A549 (cell line): ENCODE results near the gene CACNA1H. TPM values are rescaled to one million over a fixed set of nuclear protein-coding genes. Genes with fewer than 3 reads are reported as not detected.

Source experiments
- ATAC-seq, 2 experiments: fragments of 200-7000 bp in 1 of 2; fragments of >200 bp in 1 of 2; cut with Nextera tagmentation in 1 of 2; cut with Tn5 transposase in 1 of 2; 3 replicates each; pipeline versions ENCODE4 v1.8.0 to v1.9.1; 2018 to 2020; ENCODE audit warnings: mild to moderate bottlenecking in 1 of 2, moderate library complexity in 1 of 2
- CTCF ChIA-PET: fragments of 300-600 bp; sonication (Branson Sonifier 250); formaldehyde crosslinking; extraction: SDS; loops from one replicate; lab custom pipeline; 2021; ENCODE audit warnings: antibody characterized with exemption, inconsistent platforms; lab: Yijun Ruan, JAX
- POLR2A ChIA-PET: fragments of 350-600 bp; formaldehyde crosslinking; extraction: SDS; loops from one replicate; lab custom pipeline; 2021; ENCODE audit warnings: antibody characterized with exemption, inconsistent platforms; lab: Yijun Ruan, JAX
- DNase-seq, 2 experiments: peaks; one replicate each; pipeline versions ENCODE4 v3.0.0 to v3.0.0-alpha.2; 2011 to 2016; ENCODE audit warnings: low read depth in 1 of 2, low spot score in 1 of 2
- FAIRE-seq: peaks from 2 replicates; lab custom pipeline; 2011; peaks lifted over from hg19 to GRCh38; lab: Jason Lieb, UNC
- H3K27ac ChIP-seq, 2 experiments: fragments of >200 bp; sonication (Bioruptor Twin); formaldehyde crosslinking; 3 replicates each; pipeline ENCODE4 v1.5.1; 2016 to 2017
- H3K4me1 ChIP-seq: fragments of >200 bp; sonication (Bioruptor Twin); formaldehyde crosslinking; 3 replicates; pipeline ENCODE4 v1.6.1; 2016
- H3K4me2 ChIP-seq: fragments of >200 bp; sonication (Bioruptor Twin); formaldehyde crosslinking; 3 replicates; pipeline ENCODE4 v1.6.1; 2016
- H3K4me3 ChIP-seq: fragments of >200 bp; sonication (Bioruptor Twin); formaldehyde crosslinking; 3 replicates; pipeline ENCODE4 v1.5.1; 2016
- H3K9me3 ChIP-seq: fragments of >200 bp; sonication (Bioruptor Twin); formaldehyde crosslinking; 3 replicates; pipeline ENCODE4 v1.6.1; 2016
- CBX2 ChIP-seq: fragments of 200-600 bp; sonication (generic); IDR thresholded peaks from 2 replicates; pipeline ENCODE4 v1.6.1; 2016; ENCODE audit warnings: low read depth, mild to moderate bottlenecking, borderline replicate concordance
- CEBPB ChIP-seq, 2 experiments: fragments of >200 bp in 1 of 2; sonication (Bioruptor Twin) in 1 of 2; formaldehyde crosslinking in 1 of 2; IDR thresholded peaks; 2 replicates each; pipeline ENCODE4 v1.6.1; 2012 to 2016
- CHD4 ChIP-seq: fragments of 200-600 bp; sonication (generic); IDR thresholded peaks from 2 replicates; pipeline ENCODE4 v1.6.1; 2016; ENCODE audit warnings: antibody characterized with exemption, mild to moderate bottlenecking, borderline replicate concordance
- EHF ChIP-seq: fragments of 250-450 bp; sonication (Bioruptor Pico); IDR thresholded peaks from 2 replicates; pipeline ENCODE4 v1.5.0; 2020; ENCODE audit warnings: mild to moderate bottlenecking
- FOXS1 ChIP-seq: fragments of 250-450 bp; sonication (Bioruptor Pico); IDR thresholded peaks from 2 replicates; pipeline ENCODE4 v1.5.0; 2020; ENCODE audit warnings: mild to moderate bottlenecking, moderate library complexity
- HDAC2 ChIP-seq: fragments of 200-600 bp; sonication (generic); IDR thresholded peaks from 2 replicates; pipeline ENCODE4 v1.6.1; 2016
- HEYL ChIP-seq: fragments of 250-450 bp; sonication (Bioruptor Pico); IDR thresholded peaks from 2 replicates; pipeline ENCODE4 v1.8.0; 2021; ENCODE audit warnings: mild to moderate bottlenecking, moderate library complexity
- HOXB13 ChIP-seq: fragments of 250-450 bp; sonication (Bioruptor Pico); IDR thresholded peaks from 2 replicates; pipeline ENCODE4 v1.5.0; 2020; ENCODE audit warnings: low read depth, mild to moderate bottlenecking, moderate library complexity
- MAFK ChIP-seq: fragments of 450-650 bp; IDR thresholded peaks from 2 replicates; pipeline ENCODE4 v1.6.1; 2014; ENCODE audit not compliant: partially characterized antibody
- MAZ ChIP-seq: fragments of 150-350 bp; IDR thresholded peaks from 2 replicates; pipeline ENCODE4 v1.6.1; 2014; ENCODE audit warnings: antibody characterized with exemption, low read depth, low read length, borderline replicate concordance
- NFE2L2 ChIP-seq: fragments of 150-350 bp; conservative IDR thresholded peaks from 2 replicates; pipeline ENCODE4 v1.6.1; 2014; ENCODE audit warnings: low read length
- NPAS2 ChIP-seq: fragments of 250-450 bp; sonication (Bioruptor Pico); IDR thresholded peaks from 2 replicates; pipeline ENCODE4 v1.8.0; 2022; ENCODE audit warnings: mild to moderate bottlenecking, moderate library complexity, borderline replicate concordance
- PHF8 ChIP-seq: fragments of 200-600 bp; sonication (generic); IDR thresholded peaks from 2 replicates; pipeline ENCODE4 v1.6.1; 2016; ENCODE audit warnings: low read depth, mild to moderate bottlenecking, antibody characterized with exemption, moderate library complexity, borderline replicate concordance
- RFX5 ChIP-seq: fragments of 450-650 bp; IDR thresholded peaks from 2 replicates; pipeline ENCODE4 v1.7.1; 2014; ENCODE audit warnings: antibody characterized with exemption, mild to moderate bottlenecking, moderate library complexity
- SMC3 ChIP-seq: fragments of >200 bp; sonication (Bioruptor Twin); formaldehyde crosslinking; IDR thresholded peaks from 3 replicates; pipeline ENCODE4 v1.6.1; 2018; ENCODE audit warnings: inconsistent platforms
- TFCP2L1 ChIP-seq: fragments of 250-450 bp; sonication (Bioruptor Pico); IDR thresholded peaks from 2 replicates; pipeline ENCODE4 v1.5.0; 2021; ENCODE audit warnings: mild to moderate bottlenecking
- ZC3H11A ChIP-seq: fragments of 450-650 bp; IDR thresholded peaks from 2 replicates; pipeline ENCODE4 v1.6.1; 2014; ENCODE audit warnings: antibody characterized with exemption, mild to moderate bottlenecking
- ZSCAN20 ChIP-seq: fragments of 250-450 bp; sonication (Bioruptor Pico); IDR thresholded peaks from 2 replicates; pipeline ENCODE4 v1.8.0; 2022; ENCODE audit warnings: mild to moderate bottlenecking, moderate library complexity
- WGBS: methylation state at CpG from one replicate; pipeline ENCODE4 v1.1.6; 2017; ENCODE audit errors: missing lambda C conversion rate; 5-methylcytosine and 5-hydroxymethylcytosine counted together
- polyA plus RNA-seq, 4 experiments: library from polyadenylated mRNA; depleted of rRNA in 3 of 4; stranded (reverse); fragments of >200 nt; fragmentation: RNase III in 1 of 4; extraction: RNeasy Plus Mini Kit Qiagen cat#74134 plus additional on column Dnase treatment in 1 of 4; gene quantifications; 2 replicates in 3 of 4; 3 replicates in 1 of 4; pipeline ENCODE4 v1.2.3, GENCODE V29; 2011 to 2017
- TF ChIP-seq, protein P1 (sequence below): fragments of >200 bp; sonication (Bioruptor Twin); formaldehyde crosslinking; IDR thresholded peaks from 3 replicates; pipeline ENCODE4 v1.5.1; 2016
- TF ChIP-seq, protein P2 (sequence below): fragments of 450-650 bp; IDR thresholded peaks from 2 replicates; pipeline ENCODE4 v1.6.1; 2014; ENCODE audit warnings: antibody characterized with exemption
- TF ChIP-seq, protein P3 (sequence below): fragments of 250-450 bp; sonication (Bioruptor Pico); IDR thresholded peaks from 2 replicates; pipeline ENCODE4 v1.5.0; 2021; ENCODE audit warnings: mild to moderate bottlenecking, moderate library complexity, borderline replicate concordance
- TF ChIP-seq, protein P4 (sequence below): fragments of >200 bp; sonication (Bioruptor Twin); formaldehyde crosslinking; IDR thresholded peaks from 3 replicates; pipeline ENCODE4 v1.6.1; 2016

CACNA1H gene
- polyA plus RNA-seq, 2 of the 4 experiments (the other 2 are of a cell fraction): 7.2 to 15.8 TPM

DNA sequence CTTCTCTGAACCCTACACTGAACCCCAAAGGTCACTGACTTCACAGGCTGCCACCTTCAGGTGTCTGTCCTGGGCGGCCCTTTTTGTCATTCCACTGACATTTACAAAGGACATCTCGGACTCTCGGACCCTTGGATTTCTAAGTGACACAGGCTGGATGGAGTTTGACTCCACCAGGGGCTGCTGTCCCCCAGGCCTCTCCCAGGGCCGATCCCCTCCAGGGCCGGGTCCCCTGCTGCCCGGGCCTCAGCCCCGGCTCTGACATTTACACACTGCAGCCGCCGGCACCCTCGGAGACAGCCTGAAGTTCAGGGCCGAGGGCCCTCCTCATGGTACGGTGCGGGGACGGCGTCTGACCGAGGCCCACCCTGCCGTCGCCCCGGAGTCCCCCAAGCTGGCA lies 24.1 kb downstream of the CACNA1H start:
- ATAC-seq: no peak
- WGBS: 90% methylated on average over 3 of the region's 19 CpGs
- Histone ChIP-seq H3K4me3 (no peak overlapping the region), H3K4me2 (no peak overlapping the region), H3K27ac (peak overlapping the region in 1 of 2 experiments; percentile 92; a peak in 1 of 6 replicates), H3K4me1 (peaks cover 58% of the 10 kb centered on the region), H3K9me3 (no peaks in the 10 kb centered on the region)
- no peak for TF ChIP-seq CBX2
- TF ChIP-seq, protein P1, sequence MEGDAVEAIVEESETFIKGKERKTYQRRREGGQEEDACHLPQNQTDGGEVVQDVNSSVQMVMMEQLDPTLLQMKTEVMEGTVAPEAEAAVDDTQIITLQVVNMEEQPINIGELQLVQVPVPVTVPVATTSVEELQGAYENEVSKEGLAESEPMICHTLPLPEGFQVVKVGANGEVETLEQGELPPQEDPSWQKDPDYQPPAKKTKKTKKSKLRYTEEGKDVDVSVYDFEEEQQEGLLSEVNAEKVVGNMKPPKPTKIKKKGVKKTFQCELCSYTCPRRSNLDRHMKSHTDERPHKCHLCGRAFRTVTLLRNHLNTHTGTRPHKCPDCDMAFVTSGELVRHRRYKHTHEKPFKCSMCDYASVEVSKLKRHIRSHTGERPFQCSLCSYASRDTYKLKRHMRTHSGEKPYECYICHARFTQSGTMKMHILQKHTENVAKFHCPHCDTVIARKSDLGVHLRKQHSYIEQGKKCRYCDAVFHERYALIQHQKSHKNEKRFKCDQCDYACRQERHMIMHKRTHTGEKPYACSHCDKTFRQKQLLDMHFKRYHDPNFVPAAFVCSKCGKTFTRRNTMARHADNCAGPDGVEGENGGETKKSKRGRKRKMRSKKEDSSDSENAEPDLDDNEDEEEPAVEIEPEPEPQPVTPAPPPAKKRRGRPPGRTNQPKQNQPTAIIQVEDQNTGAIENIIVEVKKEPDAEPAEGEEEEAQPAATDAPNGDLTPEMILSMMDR: no peak
- no peak for TF ChIP-seq HOXB13 (CRISPR knock-in tag)
- no peak for TF ChIP-seq RFX5
- TF ChIP-seq, protein P2, sequence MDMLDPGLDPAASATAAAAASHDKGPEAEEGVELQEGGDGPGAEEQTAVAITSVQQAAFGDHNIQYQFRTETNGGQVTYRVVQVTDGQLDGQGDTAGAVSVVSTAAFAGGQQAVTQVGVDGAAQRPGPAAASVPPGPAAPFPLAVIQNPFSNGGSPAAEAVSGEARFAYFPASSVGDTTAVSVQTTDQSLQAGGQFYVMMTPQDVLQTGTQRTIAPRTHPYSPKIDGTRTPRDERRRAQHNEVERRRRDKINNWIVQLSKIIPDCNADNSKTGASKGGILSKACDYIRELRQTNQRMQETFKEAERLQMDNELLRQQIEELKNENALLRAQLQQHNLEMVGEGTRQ: no peak
- no peak for TF ChIP-seq TFCP2L1 (CRISPR knock-in tag)
- no peak for TF ChIP-seq ZSCAN20 (CRISPR knock-in tag)
- POLR2A ChIA-PET: no interaction called here
- CTCF ChIA-PET: interaction anchor here (0.7 to 1.7 kb wide), 6 partner anchors 9 to 70 kb away, joined by 3 to 16 read pairs (median 3); no protein-coding TSS in a partner anchor
- DNase-seq: no peak
- no peak for FAIRE-seq

DNA sequence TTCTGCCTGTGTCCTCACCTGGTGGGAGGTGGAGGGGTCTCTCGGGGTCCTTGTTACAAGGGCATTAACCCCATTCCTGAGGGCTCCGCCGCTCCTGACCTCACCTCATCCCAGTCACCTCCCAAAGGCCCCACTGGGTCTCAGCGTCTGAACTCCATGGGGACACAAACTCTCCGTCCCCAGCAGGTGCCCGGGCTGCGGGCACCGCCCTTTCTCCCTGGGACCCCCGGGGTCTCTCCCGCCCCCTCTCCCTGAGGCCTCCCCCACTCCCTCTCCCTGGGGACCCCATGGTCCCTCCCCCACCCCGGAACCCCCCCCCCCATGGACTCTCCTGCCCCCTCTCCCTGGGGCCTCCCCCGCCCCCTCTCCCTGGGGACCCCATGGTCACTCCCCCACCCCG lies 24.8 kb downstream of the CACNA1H start:
- FAIRE-seq (no peak), DNase-seq (no peak), ATAC-seq (no peak)
- Histone ChIP-seq H3K9me3 (no peaks in the 10 kb centered on the region), H3K4me1 (peaks cover 63% of the 10 kb centered on the region), H3K27ac (no peak overlapping the region), H3K4me2 (no peak overlapping the region), H3K4me3 (no peak overlapping the region)
- CTCF ChIA-PET: interaction anchor here (1.5 kb wide), 1 partner anchor 67 kb away, joined by 3 read pairs; no protein-coding TSS in a partner anchor
- POLR2A ChIA-PET: no interaction called here
- 72% methylated on average over 9 of the region's 13 CpGs for WGBS
- no peak for TF ChIP-seq HEYL (CRISPR knock-in tag)
- no peak for TF ChIP-seq HDAC2
- no peak for TF ChIP-seq FOXS1 (CRISPR knock-in tag)
- TF ChIP-seq, protein P3, sequence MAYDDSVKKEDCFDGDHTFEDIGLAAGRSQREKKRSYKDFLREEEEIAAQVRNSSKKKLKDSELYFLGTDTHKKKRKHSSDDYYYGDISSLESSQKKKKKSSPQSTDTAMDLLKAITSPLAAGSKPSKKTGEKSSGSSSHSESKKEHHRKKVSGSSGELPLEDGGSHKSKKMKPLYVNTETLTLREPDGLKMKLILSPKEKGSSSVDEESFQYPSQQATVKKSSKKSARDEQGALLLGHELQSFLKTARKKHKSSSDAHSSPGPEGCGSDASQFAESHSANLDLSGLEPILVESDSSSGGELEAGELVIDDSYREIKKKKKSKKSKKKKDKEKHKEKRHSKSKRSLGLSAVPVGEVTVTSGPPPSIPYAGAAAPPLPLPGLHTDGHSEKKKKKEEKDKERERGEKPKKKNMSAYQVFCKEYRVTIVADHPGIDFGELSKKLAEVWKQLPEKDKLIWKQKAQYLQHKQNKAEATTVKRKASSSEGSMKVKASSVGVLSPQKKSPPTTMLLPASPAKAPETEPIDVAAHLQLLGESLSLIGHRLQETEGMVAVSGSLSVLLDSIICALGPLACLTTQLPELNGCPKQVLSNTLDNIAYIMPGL (CRISPR knock-in tag): no peak
- no peak for TF ChIP-seq MAFK
- TF ChIP-seq CHD4: no peak
- TF ChIP-seq CEBPB (IDR thresholded peaks at IDR 0.05): no peak
- TF ChIP-seq EHF (CRISPR knock-in tag): no peak
- TF ChIP-seq ZC3H11A: no peak
- TF ChIP-seq SMC3: no peak
- no peak for TF ChIP-seq TFCP2L1 (CRISPR knock-in tag)
- TF ChIP-seq NFE2L2: no peak
- TF ChIP-seq NPAS2: no peak
- TF ChIP-seq, protein P4, sequence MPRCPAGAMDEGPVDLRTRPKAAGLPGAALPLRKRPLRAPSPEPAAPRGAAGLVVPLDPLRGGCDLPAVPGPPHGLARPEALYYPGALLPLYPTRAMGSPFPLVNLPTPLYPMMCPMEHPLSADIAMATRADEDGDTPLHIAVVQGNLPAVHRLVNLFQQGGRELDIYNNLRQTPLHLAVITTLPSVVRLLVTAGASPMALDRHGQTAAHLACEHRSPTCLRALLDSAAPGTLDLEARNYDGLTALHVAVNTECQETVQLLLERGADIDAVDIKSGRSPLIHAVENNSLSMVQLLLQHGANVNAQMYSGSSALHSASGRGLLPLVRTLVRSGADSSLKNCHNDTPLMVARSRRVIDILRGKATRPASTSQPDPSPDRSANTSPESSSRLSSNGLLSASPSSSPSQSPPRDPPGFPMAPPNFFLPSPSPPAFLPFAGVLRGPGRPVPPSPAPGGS: no peak
- TF ChIP-seq PHF8: no peak
- no peak for TF ChIP-seq MAZ
